OCI-LY7 (cell line): ENCODE measurements around the gene FIBP.

ENCODE experiments used
- CTCF ChIP-seq: fragments of 200-600 bp; sonication (generic); conservative IDR thresholded peaks from 2 replicates; pipeline ENCODE4 v1.5.1; 2014; ENCODE audit warnings: mild to moderate bottlenecking, antibody characterized with exemption, low read length, moderate library complexity, mixed read lengths
- EZH2phosphoT487 ChIP-seq: fragments of 200-600 bp; sonication (generic); IDR thresholded peaks from 2 replicates; pipeline ENCODE4 v1.6.1; 2018; ENCODE audit warnings: low read depth, borderline replicate concordance, mild to moderate bottlenecking, mixed run types, antibody characterized with exemption, low read length, moderate library complexity, mixed read lengths

- no peak for TF ChIP-seq CTCF
- TF ChIP-seq EZH2phosphoT487, result no peak
Observed at GRCh38 chr11:65897020-65897471, 8.8 kb upstream of the FIBP start.
